Mononuclear cell (primary cell): Measurements from ENCODE around the gene ADPRHL1. TPM values are rescaled to one million over a fixed set of nuclear protein-coding genes. Genes with fewer than 3 reads are reported as not detected.

Experiments
- H3K27me3 ChIP-seq: 2 replicates; pipeline ENCODE4 v1.6.0; 2011; ENCODE audit warnings: low read length, control low read depth; ENCODE audit not compliant: insufficient read depth
- H3K4me1 ChIP-seq: 2 replicates; pipeline ENCODE4 v1.5.1; 2011; ENCODE audit warnings: mild to moderate bottlenecking, low read length, control low read depth; ENCODE audit not compliant: insufficient read depth
- H3K4me3 ChIP-seq: 2 replicates; pipeline ENCODE4 v1.5.1; 2011; ENCODE audit warnings: mild to moderate bottlenecking, low read length, moderate library complexity
- H3K9me3 ChIP-seq: 2 replicates; pipeline ENCODE4 v1.5.1; 2011; ENCODE audit warnings: low read depth, mild to moderate bottlenecking, control low read depth, low read length
- total RNA-seq: library from RNA; depleted of rRNA; stranded (reverse); fragments of >200 nt; gene quantifications from one replicate; pipeline ENCODE4 v1.2.3, GENCODE V29; 2012

Gene ADPRHL1
- total RNA-seq, 1 donor: 0.52 TPM

- Histone ChIP-seq H3K9me3 (no peaks in the 10 kb centered on the region), H3K4me3 (no peak overlapping the region), H3K27me3 (no peaks in the 10 kb centered on the region), H3K4me1 (no peaks in the 10 kb centered on the region)
These were observed 30.3 kb downstream of the ADPRHL1 start for GRCh38 chr13:113422807-113423519.

GRCh38 chr13:113421673-113422270 lies 31.5 kb downstream of the ADPRHL1 start:
- H3K9me3 ChIP-seq: no peaks in the 10 kb centered on the region
- no peaks in the 10 kb centered on the region for H3K27me3 ChIP-seq
- H3K4me3 ChIP-seq: no peak overlapping the region
- H3K4me1 ChIP-seq: no peaks in the 10 kb centered on the region

GRCh38 chr13:113420833-113421600 lies 32.3 kb downstream of the ADPRHL1 start:
- Histone ChIP-seq H3K4me1 (no peaks in the 10 kb centered on the region), H3K4me3 (no peak overlapping the region), H3K27me3 (no peaks in the 10 kb centered on the region), H3K9me3 (no peaks in the 10 kb centered on the region)

GRCh38 chr13:113420232-113420631 lies 33.1 kb downstream of the ADPRHL1 start:
- Histone ChIP-seq H3K4me3 (no peak overlapping the region), H3K27me3 (no peaks in the 10 kb centered on the region), H3K9me3 (no peaks in the 10 kb centered on the region), H3K4me1 (no peaks in the 10 kb centered on the region)

GRCh38 chr13:113419531-113420193 lies 33.6 kb downstream of the ADPRHL1 start:
- Histone ChIP-seq H3K4me3 (no peak overlapping the region), H3K4me1 (no peaks in the 10 kb centered on the region), H3K9me3 (no peaks in the 10 kb centered on the region), H3K27me3 (no peaks in the 10 kb centered on the region)

- no peaks in the 10 kb centered on the region for H3K4me1 ChIP-seq
These were observed 34.6 kb downstream of the ADPRHL1 start for GRCh38 chr13:113418722-113419049.

GRCh38 chr13:113417836-113418721 lies 35.2 kb downstream of the ADPRHL1 start:
- no peaks in the 10 kb centered on the region for H3K4me1 ChIP-seq
- no peaks in the 10 kb centered on the region for H3K9me3 ChIP-seq
- H3K4me3 ChIP-seq: no peak overlapping the region
- no peaks in the 10 kb centered on the region for H3K27me3 ChIP-seq

More at GRCh38 chr13:113418722-113419049, 34.6 kb downstream of the ADPRHL1 start:
- Histone ChIP-seq H3K4me3 (no peak overlapping the region), H3K27me3 (no peaks in the 10 kb centered on the region), H3K9me3 (no peaks in the 10 kb centered on the region)

- no peaks in the 10 kb centered on the region for H3K27me3 ChIP-seq
- H3K4me1 ChIP-seq: no peaks in the 10 kb centered on the region
- no peak overlapping the region for H3K4me3 ChIP-seq
- H3K9me3 ChIP-seq: no peaks in the 10 kb centered on the region
These were observed 36.1 kb downstream of the ADPRHL1 start for GRCh38 chr13:113417008-113417751.

- no peaks in the 10 kb centered on the region for H3K9me3 ChIP-seq
- H3K4me3 ChIP-seq: no peak overlapping the region
- no peaks in the 10 kb centered on the region for H3K27me3 ChIP-seq
- H3K4me1 ChIP-seq: no peaks in the 10 kb centered on the region
These were observed 37.5 kb downstream of the ADPRHL1 start for GRCh38 chr13:113415825-113416224.

GRCh38 chr13:113415032-113415431 lies 38.3 kb downstream of the ADPRHL1 start:
- Histone ChIP-seq H3K27me3 (no peaks in the 10 kb centered on the region), H3K4me3 (no peak overlapping the region), H3K9me3 (no peaks in the 10 kb centered on the region), H3K4me1 (peaks cover 4% of the 10 kb centered on the region)

GRCh38 chr13:113414335-113414734 lies 39.0 kb downstream of the ADPRHL1 start:
- H3K27me3 ChIP-seq: no peaks in the 10 kb centered on the region
- H3K4me3 ChIP-seq: no peak overlapping the region
- H3K4me1 ChIP-seq: peaks cover 7% of the 10 kb centered on the region
- no peaks in the 10 kb centered on the region for H3K9me3 ChIP-seq

GRCh38 chr13:113413898-113414282 lies 39.4 kb downstream of the ADPRHL1 start:
- Histone ChIP-seq H3K27me3 (no peaks in the 10 kb centered on the region), H3K4me1 (peaks cover 7% of the 10 kb centered on the region), H3K9me3 (no peaks in the 10 kb centered on the region), H3K4me3 (no peak overlapping the region)

- Histone ChIP-seq H3K4me3 (no peak overlapping the region), H3K27me3 (no peaks in the 10 kb centered on the region), H3K4me1 (peaks cover 7% of the 10 kb centered on the region), H3K9me3 (no peaks in the 10 kb centered on the region)
These were observed 40.0 kb downstream of the ADPRHL1 start for GRCh38 chr13:113413178-113413897.
